Fibroblast of villous mesenchyme (primary cell): ENCODE data around the gene CLHC1. TPM values are rescaled to one million over a fixed set of nuclear protein-coding genes. Genes with fewer than 3 reads are reported as not detected.
"Not testable (repeated sequence)": the region's sequence is repeated elsewhere in the genome, so short reads cannot be mapped to it uniquely, and the experiment has no call there.

Experiments used
- DNase-seq: peaks from one replicate; pipeline ENCODE4 v3.0.0-alpha.2; 2010; ENCODE audit warnings: low read depth
- H3K4me3 ChIP-seq: 2 replicates; pipeline ENCODE4 v1.5.1; 2011; ENCODE audit warnings: low read depth, mild to moderate bottlenecking, low read length
- total RNA-seq: library from RNA; depleted of rRNA; stranded (reverse); fragments of >200 nt; gene quantifications from 2 replicates; pipeline ENCODE4 v1.2.3, GENCODE V29; 2012
- TF ChIP-seq, protein P1 (sequence below): IDR thresholded peaks from 2 replicates; pipeline ENCODE4 v1.5.1; 2012; ENCODE audit warnings: low read depth, mild to moderate bottlenecking, low read length; ENCODE audit not compliant: insufficient read depth

Gene CLHC1
- total RNA-seq, 1 donor = 18.1 TPM

DNA sequence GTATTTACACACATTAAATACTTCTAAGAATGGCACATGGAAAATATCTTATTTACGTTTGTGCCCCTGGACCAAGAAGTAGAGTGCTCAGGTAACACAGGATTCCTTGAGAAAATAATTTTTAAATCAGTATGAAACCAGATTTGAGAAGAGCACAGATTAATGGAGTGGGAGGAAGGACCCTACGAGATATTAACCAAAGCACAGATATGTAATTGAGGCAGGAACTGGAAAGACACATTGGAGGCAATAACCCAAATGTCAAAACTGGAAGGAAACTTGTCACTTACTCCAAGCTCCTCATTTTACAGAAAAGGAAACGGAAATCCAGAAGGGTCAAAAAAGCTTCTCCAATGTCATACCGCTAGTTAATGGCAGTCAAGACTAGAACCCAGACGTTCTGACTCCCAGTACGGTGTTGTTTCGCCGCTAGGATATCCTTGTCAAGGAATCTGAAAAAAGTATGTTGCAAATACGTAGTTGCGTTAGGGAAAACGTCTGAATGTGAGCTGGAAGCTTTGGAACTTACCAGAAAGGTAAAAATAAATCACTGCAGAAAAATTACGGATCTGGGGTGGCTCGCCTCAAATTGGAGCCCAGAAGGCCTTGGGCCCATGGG lies 36.3 kb upstream of the CLHC1 start:
- TF ChIP-seq, protein P1, sequence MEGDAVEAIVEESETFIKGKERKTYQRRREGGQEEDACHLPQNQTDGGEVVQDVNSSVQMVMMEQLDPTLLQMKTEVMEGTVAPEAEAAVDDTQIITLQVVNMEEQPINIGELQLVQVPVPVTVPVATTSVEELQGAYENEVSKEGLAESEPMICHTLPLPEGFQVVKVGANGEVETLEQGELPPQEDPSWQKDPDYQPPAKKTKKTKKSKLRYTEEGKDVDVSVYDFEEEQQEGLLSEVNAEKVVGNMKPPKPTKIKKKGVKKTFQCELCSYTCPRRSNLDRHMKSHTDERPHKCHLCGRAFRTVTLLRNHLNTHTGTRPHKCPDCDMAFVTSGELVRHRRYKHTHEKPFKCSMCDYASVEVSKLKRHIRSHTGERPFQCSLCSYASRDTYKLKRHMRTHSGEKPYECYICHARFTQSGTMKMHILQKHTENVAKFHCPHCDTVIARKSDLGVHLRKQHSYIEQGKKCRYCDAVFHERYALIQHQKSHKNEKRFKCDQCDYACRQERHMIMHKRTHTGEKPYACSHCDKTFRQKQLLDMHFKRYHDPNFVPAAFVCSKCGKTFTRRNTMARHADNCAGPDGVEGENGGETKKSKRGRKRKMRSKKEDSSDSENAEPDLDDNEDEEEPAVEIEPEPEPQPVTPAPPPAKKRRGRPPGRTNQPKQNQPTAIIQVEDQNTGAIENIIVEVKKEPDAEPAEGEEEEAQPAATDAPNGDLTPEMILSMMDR = peak; percentile 2
- no peak for DNase-seq
- peak overlapping the region; percentile 88 for H3K4me3 ChIP-seq

DNA sequence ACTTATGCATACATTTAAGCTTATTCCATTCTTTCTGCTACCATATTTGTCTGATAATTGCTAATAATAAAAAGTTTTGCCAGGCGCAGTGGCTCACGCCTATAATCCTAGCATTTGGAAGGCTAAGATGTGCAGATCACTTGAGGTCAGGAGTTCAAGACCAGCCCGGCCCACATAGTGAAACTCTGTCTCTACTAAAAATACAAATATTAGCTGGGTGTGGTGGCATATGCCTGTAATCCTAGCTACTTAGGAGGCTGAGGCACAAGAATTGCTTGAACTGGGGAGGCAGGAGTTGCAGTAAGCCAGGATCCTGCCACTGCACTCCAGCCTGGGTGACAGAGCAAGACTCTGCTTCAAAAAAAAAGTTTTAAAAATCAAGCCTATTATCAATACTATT lies 27.5 kb upstream of the CLHC1 start:
- DNase-seq, H3K4me3 ChIP-seq: not testable (repeated sequence)

DNA sequence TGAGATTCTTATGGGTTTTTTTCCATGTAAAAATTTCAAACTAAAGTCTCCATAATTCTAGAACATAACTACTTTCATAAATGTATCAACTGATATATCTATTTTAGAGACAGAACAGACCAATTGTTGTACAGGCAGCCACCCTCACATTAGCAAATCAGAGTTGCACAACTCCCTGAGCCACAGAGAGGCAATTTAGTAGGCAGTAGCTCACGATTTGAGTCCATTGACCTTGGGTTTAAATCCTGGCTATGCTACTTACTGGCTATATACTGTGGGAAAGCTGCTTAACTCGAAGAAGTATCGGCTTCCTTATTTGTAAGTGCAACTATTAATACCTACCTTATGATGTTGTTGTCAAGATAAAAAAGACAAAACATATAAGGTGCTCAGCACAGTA lies 20.7 kb upstream of the CLHC1 start:
- H3K4me3 ChIP-seq = no peak overlapping the region
- TF ChIP-seq, protein P1 = no peak
- no peak for DNase-seq

DNA sequence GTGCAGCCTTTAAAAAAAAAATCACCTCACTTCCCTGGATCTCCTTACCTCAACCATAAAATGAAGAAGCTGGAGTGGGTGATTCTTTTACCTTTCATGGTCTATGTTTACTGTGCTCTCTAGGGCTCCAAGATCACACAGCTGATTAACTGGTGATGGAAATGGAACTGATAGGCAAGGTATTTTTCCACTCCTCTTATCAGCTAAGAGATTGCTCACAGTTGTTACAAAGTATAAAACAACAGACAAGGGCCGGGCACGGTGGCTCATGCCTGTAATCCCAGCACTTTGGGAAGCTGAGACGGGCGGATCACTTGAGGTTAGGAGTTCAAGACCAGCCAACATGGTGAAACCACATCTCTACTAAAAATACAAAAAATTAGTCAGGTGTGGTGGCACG lies 14.9 kb upstream of the CLHC1 start:
- TF ChIP-seq, protein P1 = no peak
- DNase-seq = no peak

DNA sequence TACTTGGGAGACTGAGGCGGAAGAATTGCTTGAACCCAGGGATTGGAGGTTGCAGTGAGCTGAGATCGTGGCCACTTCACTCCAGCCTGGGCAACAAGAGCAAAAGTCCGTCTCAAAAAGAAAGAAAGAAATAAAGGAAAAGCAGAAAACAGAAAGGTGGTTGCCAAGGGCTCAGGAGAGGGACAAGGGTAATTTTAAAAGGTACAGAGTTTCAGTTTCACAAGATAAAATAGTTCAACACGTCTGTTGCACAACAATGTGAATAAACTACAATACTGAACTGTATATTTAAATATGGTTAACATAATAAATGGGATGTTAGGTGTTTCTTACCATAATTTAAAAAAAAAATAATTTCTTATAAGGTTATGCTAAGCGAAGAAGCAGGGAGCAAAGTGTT lies 13.3 kb upstream of the CLHC1 start:
- no peak overlapping the region for H3K4me3 ChIP-seq
- TF ChIP-seq, protein P1 = no peak
- DNase-seq = no peak

More for the DNA sequence above, 14.9 kb upstream of the CLHC1 start:
- no peak overlapping the region for H3K4me3 ChIP-seq

DNA sequence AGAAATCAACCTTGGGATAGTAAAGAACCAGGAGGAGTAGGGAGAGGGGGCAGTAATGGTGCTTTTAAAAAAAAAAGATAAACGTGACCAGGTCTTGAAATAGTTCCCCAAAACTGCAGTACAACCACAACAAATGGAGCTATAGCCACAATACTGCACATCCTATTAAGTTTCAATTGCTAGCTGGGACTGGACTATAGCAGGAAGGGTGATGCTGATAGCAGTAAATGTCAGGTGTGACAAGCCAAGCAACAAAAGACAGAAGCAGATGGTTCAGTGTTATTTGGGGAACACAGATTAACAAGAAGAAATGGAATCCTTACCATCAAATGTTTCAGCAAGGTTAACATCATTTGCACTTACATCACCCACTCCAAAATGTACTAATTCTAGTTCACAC lies 10.5 kb upstream of the CLHC1 start:
- DNase-seq = no peak
- H3K4me3 ChIP-seq = no peak overlapping the region
- TF ChIP-seq, protein P1 = no peak

DNA sequence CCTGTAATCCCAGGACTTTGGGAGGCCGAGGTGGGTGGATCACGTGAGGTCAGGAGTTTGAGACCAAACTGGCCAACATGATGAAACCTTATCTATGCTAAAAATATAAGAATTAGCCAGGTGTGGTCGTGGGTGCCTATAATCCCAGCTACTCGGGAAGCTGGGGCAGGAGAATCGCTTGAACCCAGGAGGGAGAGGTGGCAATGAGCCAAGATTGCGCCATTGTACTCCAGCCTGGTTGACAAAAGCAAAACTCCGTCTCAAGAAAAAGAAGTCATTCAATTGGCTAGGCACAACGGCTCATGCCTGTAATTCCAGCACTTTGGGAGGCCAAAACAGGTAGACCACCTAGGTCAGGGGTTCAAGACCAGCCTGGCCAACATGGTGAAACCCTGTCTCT lies 9.5 kb upstream of the CLHC1 start:
- not testable (repeated sequence) for H3K4me3 ChIP-seq, DNase-seq

DNA sequence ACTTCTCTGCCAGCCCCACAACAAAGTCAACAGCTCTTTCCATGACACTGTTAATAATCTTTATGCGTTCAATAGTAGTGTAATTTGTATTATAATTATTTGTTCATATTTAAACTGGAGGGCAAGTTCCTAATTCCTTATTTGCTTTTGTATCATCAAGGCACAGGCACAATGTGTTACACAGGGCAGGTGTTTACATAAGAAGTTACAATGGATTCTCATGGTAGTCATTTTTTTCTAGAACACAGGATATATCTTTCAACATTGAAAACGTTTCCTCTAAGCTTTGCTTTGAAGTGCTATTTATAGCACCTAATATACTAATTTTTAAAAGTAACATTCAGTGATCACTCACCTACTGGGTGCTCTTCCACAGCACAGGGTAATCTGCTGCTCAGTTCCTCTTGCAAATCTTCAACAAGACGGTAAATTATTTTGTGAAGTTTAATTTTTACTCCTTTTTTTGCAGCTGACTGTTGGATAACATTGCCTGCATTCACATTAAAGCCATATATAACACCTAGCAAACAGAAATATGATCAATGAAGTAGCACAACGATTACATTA lies 7.6 kb upstream of the CLHC1 start:
- no peak overlapping the region for H3K4me3 ChIP-seq
- DNase-seq = no peak
- TF ChIP-seq, protein P1 = no peak
